Smooth muscle cell (in vitro differentiated cells): ENCODE results near the gene GPC3. TPM values are rescaled to one million over a fixed set of nuclear protein-coding genes. Genes with fewer than 3 reads are reported as not detected.

Experiments used
- DNase-seq: peaks from one replicate; lab custom pipeline; 2025; ENCODE audit not compliant: unreplicated experiment; lab: John Stamatoyannopoulos, UW
- H2AFZ ChIP-seq: fragments of 200-600 bp; sonication (generic); 2 replicates; pipeline ENCODE4 v1.6.0; 2016; ENCODE audit warnings: antibody characterized with exemption, low read depth, mild to moderate bottlenecking
- H3F3A ChIP-seq: fragments of 200-600 bp; sonication (generic); 2 replicates; pipeline ENCODE4 v1.6.0; 2017; ENCODE audit warnings: antibody characterized with exemption, low read depth
- H3K27ac ChIP-seq: fragments of 200-600 bp; sonication (generic); 2 replicates; pipeline ENCODE4 v1.5.1; 2016; ENCODE audit warnings: low read depth, mild to moderate bottlenecking
- H3K27me3 ChIP-seq: fragments of 200-600 bp; sonication (generic); 2 replicates; pipeline ENCODE4 v1.6.1; 2016; ENCODE audit warnings: low read depth, mild to moderate bottlenecking
- H3K36me3 ChIP-seq: fragments of 200-600 bp; sonication (generic); 2 replicates; pipeline ENCODE4 v1.5.1; 2016; ENCODE audit warnings: low read depth
- H3K4me1 ChIP-seq: fragments of 200-600 bp; sonication (generic); 2 replicates; pipeline ENCODE4 v1.5.1; 2016; ENCODE audit warnings: low read depth
- H3K4me2 ChIP-seq: fragments of 200-600 bp; sonication (generic); 2 replicates; pipeline ENCODE4 v1.6.0; 2016; ENCODE audit warnings: mild to moderate bottlenecking
- H3K4me3 ChIP-seq: fragments of 200-600 bp; sonication (generic); 2 replicates; pipeline ENCODE4 v1.5.1; 2016; ENCODE audit warnings: mild to moderate bottlenecking
- H3K79me2 ChIP-seq: fragments of 200-600 bp; sonication (generic); 2 replicates; pipeline ENCODE4 v1.6.0; 2016; ENCODE audit warnings: low read depth, mild to moderate bottlenecking
- H3K9ac ChIP-seq: fragments of 200-600 bp; sonication (generic); 2 replicates; pipeline ENCODE4 v1.6.0; 2016; ENCODE audit warnings: low read depth
- H3K9me3 ChIP-seq: fragments of 200-600 bp; sonication (generic); replicated peaks from 2 replicates; pipeline ENCODE4 v1.5.1; 2016; ENCODE audit warnings: low read depth
- H4K20me1 ChIP-seq: fragments of 200-600 bp; sonication (generic); 2 replicates; pipeline ENCODE4 v1.6.0; 2016; ENCODE audit warnings: low read depth
- WGBS: methylation state at CpG from one replicate; pipeline ENCODE4 v1.1.7; 2016; ENCODE audit warnings: low lambda C conversion rate; 5-methylcytosine and 5-hydroxymethylcytosine counted together
- polyA plus RNA-seq: library from polyadenylated mRNA; unstranded; fragments of >200 nt; fragmentation: Nextera tagmentation; extraction: Ambion mirVana; gene quantifications from 2 replicates; pipeline ENCODE4 v1.2.1, GENCODE V29; 2016
- total RNA-seq: library from RNA; depleted of rRNA; stranded (reverse); fragments of >200 nt; gene quantifications from 2 replicates; pipeline ENCODE4 v1.2.3, GENCODE V29; 2014
- TF ChIP-seq, protein P1 (sequence below): fragments of 200-600 bp; sonication (generic); IDR thresholded peaks from 2 replicates; pipeline ENCODE4 v1.5.1; 2017; ENCODE audit warnings: borderline replicate concordance, mild to moderate bottlenecking, antibody characterized with exemption; ENCODE audit not compliant: insufficient read depth, poor library complexity, severe bottlenecking

GPC3 gene
- total and polyA plus RNA-seq, 2 experiments from 2014 or later: 120 to 191 TPM

DNA sequence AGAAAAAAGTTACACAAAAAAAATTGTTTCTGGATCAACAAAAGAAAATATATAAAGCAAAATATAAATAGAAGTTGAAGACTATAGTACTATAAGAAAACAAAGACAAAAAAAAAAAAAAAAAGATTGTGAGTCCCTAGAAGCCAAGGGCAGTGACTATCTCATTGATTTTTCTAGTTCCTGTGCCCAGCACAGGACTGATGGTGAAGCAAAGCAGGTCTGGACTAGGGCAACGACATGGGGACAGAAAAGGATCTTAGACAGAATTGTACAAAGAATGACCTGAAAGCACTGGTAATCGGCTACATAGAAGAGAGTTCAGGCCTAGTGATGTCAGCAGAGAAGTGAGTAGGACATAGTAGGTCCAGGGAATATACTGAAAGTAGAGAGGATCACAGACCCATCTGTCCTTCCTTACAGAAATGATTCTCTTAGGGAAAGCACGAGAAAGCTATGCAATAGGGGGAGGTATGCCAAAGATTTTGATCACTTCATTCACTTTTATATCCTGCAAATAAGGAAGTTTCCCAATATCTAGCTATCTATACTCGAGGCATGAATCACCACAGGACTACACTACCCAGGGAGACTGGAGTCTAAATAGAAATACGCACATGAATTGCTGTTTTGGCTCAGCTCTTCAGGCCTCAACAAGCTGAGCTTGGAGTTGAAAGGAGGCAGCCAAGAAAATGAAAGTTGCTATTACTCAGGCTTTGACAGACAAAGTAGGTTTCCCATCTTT is 339.2 kb downstream of the GPC3 start:
- Histone ChIP-seq H3K9me3 (no peaks in the 10 kb centered on the region), H3K27me3 (no peaks in the 10 kb centered on the region), H4K20me1 (no peaks in the 10 kb centered on the region), H3K9ac (no peak overlapping the region), H2AFZ (no peak overlapping the region), H3K4me2 (no peak overlapping the region), H3K79me2 (no peaks in the 10 kb centered on the region), H3K27ac (peak overlapping the region; percentile 48), H3K36me3 (no peaks in the 10 kb centered on the region), H3K4me3 (no peak overlapping the region), H3F3A (no peaks in the 10 kb centered on the region), H3K4me1 (peaks cover 4% of the 10 kb centered on the region)
- no peak for DNase-seq
- TF ChIP-seq, protein P1, sequence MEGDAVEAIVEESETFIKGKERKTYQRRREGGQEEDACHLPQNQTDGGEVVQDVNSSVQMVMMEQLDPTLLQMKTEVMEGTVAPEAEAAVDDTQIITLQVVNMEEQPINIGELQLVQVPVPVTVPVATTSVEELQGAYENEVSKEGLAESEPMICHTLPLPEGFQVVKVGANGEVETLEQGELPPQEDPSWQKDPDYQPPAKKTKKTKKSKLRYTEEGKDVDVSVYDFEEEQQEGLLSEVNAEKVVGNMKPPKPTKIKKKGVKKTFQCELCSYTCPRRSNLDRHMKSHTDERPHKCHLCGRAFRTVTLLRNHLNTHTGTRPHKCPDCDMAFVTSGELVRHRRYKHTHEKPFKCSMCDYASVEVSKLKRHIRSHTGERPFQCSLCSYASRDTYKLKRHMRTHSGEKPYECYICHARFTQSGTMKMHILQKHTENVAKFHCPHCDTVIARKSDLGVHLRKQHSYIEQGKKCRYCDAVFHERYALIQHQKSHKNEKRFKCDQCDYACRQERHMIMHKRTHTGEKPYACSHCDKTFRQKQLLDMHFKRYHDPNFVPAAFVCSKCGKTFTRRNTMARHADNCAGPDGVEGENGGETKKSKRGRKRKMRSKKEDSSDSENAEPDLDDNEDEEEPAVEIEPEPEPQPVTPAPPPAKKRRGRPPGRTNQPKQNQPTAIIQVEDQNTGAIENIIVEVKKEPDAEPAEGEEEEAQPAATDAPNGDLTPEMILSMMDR: no peak
- WGBS: 66% methylated on average over 5 of the region's 5 CpGs

- H3K79me2 ChIP-seq: no peaks in the 10 kb centered on the region
- H3F3A ChIP-seq: no peaks in the 10 kb centered on the region
- H3K4me3 ChIP-seq: no peak overlapping the region
- H4K20me1 ChIP-seq: no peaks in the 10 kb centered on the region
- no peaks in the 10 kb centered on the region for H3K9me3 ChIP-seq
- TF ChIP-seq, protein P1: no peak
- H3K4me1 ChIP-seq: peaks cover 13% of the 10 kb centered on the region
- no peak overlapping the region for H3K9ac ChIP-seq
- no peak overlapping the region for H3K4me2 ChIP-seq
- no peaks in the 10 kb centered on the region for H3K36me3 ChIP-seq
- DNase-seq: no peak
- 68% methylated on average over 6 of the region's 6 CpGs for WGBS
- no peak overlapping the region for H2AFZ ChIP-seq
- no peak overlapping the region for H3K27ac ChIP-seq
- no peaks in the 10 kb centered on the region for H3K27me3 ChIP-seq
Measured at GRCh38 chrX:133645256-133645655, 340.1 kb downstream of the GPC3 start.

GRCh38 chrX:133640161-133641015 is 345.0 kb downstream of the GPC3 start:
- Histone ChIP-seq H4K20me1 (no peaks in the 10 kb centered on the region), H3K27ac (peak overlapping the region; percentile 62), H3K4me3 (no peak overlapping the region), H3K36me3 (no peaks in the 10 kb centered on the region), H3K9ac (peak overlapping the region; percentile 15), H3K9me3 (peaks cover 4% of the 10 kb centered on the region), H3K79me2 (no peaks in the 10 kb centered on the region), H2AFZ (no peak overlapping the region), H3K4me2 (peak overlapping the region; percentile 44), H3K4me1 (peaks cover 15% of the 10 kb centered on the region), H3F3A (no peaks in the 10 kb centered on the region), H3K27me3 (no peaks in the 10 kb centered on the region)
- TF ChIP-seq, protein P1: no peak
- DNase-seq: no peak
- 47% methylated on average over 7 of the region's 7 CpGs for WGBS
